ENCODE data around the gene P2RX1. TPM values are rescaled to one million over a fixed set of nuclear protein-coding genes. Genes with fewer than 3 reads are reported as not detected.

The P2RX1 gene
- total RNA-seq, 1 donor from 2014 or later: not detected

DNA sequence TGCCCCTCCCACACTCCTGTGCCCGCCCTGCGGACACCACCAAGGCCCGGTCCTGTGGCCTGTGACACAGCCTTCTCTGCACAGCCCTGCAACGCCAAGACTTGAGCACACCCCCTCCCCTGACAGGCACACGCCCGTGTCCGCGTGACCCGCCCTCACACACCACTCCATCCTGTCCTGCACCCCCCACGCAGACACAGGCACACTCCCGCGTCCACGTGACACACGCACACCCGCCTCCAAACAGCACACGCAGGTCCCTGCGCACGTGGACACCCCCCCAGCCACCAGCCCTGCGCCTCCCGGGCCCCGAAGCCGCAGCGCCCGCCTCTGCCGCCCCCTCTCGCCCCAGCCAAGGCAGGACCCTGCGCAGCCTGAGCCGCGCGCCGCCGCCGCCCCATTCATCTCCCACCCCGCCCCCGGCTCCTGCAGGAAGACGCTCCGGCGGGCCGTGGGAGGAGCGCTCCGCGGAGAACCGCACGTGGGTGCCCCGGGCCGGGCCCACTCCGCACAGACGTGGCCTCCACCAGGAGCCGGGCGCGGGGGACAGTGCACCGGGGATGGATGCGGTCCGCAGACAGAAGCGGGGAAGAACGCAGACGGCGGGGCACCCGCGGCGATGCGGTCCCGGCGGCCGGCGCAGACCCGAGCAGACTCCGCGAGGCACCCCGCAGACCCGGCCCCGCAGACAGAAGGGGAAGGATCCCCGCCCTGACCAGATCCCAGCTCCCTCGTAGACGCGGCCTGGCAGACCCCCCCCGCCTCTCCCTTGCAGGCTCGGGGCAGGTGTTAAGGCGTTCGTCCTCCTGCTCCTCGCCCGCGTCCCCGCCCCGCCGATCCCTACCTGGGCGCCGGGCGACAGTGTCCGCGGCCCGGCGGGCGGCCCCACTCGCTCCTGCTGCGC lies 23.9 kb downstream of the P2RX1 start:
- H3K4me3 Mint-ChIP-seq (ENCODE audit: unreplicated experiment): peak overlapping the region; percentile 77
- H3K9me3 Mint-ChIP-seq (ENCODE audit: unreplicated experiment): no peaks in the 10 kb centered on the region
- H3K27me3 Mint-ChIP-seq (ENCODE audit: unreplicated experiment): peaks cover 20% of the 10 kb centered on the region
- peak; percentile 58 for DNase-seq (ENCODE audit: low spot score)
- peaks cover 11% of the 10 kb centered on the region for H3K36me3 Mint-ChIP-seq (ENCODE audit: low read depth, unreplicated experiment)
- H3K27ac Mint-ChIP-seq (ENCODE audit: unreplicated experiment): no peak overlapping the region
- TF ChIP-seq, protein P1, sequence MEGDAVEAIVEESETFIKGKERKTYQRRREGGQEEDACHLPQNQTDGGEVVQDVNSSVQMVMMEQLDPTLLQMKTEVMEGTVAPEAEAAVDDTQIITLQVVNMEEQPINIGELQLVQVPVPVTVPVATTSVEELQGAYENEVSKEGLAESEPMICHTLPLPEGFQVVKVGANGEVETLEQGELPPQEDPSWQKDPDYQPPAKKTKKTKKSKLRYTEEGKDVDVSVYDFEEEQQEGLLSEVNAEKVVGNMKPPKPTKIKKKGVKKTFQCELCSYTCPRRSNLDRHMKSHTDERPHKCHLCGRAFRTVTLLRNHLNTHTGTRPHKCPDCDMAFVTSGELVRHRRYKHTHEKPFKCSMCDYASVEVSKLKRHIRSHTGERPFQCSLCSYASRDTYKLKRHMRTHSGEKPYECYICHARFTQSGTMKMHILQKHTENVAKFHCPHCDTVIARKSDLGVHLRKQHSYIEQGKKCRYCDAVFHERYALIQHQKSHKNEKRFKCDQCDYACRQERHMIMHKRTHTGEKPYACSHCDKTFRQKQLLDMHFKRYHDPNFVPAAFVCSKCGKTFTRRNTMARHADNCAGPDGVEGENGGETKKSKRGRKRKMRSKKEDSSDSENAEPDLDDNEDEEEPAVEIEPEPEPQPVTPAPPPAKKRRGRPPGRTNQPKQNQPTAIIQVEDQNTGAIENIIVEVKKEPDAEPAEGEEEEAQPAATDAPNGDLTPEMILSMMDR (IDR thresholded peaks at IDR 0.05; ENCODE audit: unreplicated experiment): no peak
- H3K4me1 Mint-ChIP-seq (ENCODE audit: unreplicated experiment): peaks cover 33% of the 10 kb centered on the region

DNA sequence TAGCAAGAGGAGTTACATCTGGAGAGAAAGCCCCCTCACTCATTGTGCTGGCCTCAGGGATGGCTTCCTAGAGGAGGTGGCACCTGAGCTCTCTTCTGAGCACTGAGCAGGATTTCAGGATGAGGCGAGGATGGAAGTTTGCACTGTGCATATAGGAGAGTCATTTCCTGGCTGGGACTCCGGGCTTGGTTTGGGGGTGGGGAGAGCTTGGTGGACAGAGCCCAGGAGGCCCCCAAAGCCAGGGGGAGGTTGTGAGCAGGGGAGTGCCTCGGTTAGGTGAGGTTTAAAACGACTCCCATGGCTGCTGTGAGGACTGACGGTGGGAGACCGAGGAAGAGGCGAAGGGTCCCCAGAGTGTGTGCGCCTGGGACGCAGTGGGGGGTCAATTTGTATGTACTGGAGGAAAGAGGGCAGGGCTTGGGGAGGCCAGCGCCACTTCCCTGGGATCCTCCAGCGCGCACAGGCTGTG lies 24.6 kb downstream of the P2RX1 start:
- no peak overlapping the region for H3K27ac Mint-ChIP-seq (ENCODE audit: unreplicated experiment)
- peaks cover 19% of the 10 kb centered on the region for H3K27me3 Mint-ChIP-seq (ENCODE audit: unreplicated experiment)

DNA sequence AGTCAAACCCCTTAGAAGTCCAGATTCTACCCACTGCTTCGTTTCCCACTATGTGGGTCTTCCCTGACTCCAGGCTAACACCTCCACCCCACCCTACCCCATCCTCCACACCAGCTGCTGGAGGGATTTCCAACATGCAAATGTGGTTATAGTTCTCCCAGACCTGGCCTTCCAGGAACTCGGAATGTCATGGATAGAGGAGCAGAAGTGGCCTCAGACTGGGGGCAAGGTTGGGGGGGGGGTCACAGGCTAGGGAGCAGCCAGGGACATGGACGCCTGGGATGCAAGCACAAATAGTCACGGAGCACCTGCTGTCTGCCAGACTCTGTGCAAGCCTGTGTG lies 25.4 kb downstream of the P2RX1 start:
- peaks cover 11% of the 10 kb centered on the region for H3K36me3 Mint-ChIP-seq (ENCODE audit: low read depth, unreplicated experiment)

More for the DNA sequence above, 24.6 kb downstream of the P2RX1 start:
- H3K36me3 Mint-ChIP-seq (ENCODE audit: low read depth, unreplicated experiment): peaks cover 11% of the 10 kb centered on the region
- peaks cover 40% of the 10 kb centered on the region for H3K4me1 Mint-ChIP-seq (ENCODE audit: unreplicated experiment)
- peak overlapping the region; percentile 77 for H3K4me3 Mint-ChIP-seq (ENCODE audit: unreplicated experiment)
- TF ChIP-seq, protein P1 (IDR thresholded peaks at IDR 0.05; ENCODE audit: unreplicated experiment): no peak
- H3K9me3 Mint-ChIP-seq (ENCODE audit: unreplicated experiment): no peaks in the 10 kb centered on the region
- no peak for DNase-seq (ENCODE audit: low spot score)

DNA sequence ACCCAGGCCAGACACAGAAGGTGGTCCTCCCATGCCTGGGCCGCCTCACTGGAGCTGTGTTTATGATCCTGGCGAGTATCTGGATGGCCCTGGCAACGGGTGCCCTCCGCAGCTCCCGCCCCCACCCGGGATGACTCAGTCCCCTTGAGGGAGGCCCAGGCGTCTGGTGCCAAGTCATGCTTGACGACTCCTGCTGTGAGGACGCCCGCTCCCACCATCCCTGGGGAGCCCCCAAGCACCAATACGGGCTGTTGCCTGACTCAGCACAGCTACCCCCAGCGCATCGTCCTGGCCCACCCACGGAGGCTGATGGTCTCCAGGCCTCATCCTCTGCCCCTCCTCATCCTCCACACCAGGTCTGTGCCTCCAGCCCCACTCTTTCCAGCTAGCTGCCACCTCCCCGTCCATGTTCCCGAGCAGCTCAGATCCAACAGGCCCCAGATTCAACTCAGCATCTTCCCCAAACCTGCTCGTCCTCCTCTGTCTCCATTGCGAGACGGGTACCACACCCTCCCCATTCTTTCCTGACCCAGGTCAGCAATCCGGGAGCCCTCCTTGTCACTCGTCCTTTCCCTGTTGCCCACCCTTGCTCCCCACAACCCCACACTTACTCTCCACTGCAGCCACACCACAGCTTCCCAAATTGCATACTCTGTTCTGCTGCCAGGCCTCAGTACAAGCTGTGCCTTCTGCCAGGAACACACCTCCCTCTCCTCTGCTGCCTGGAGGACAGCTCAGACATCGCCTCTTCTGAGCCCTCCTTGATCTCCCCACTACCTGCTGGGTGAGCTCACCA lies 26.0 kb downstream of the P2RX1 start:
- peaks cover 22% of the 10 kb centered on the region for H3K27me3 Mint-ChIP-seq (ENCODE audit: unreplicated experiment)
- no peak overlapping the region for H3K27ac Mint-ChIP-seq (ENCODE audit: unreplicated experiment)
- no peak for DNase-seq (ENCODE audit: low spot score)
- H3K4me3 Mint-ChIP-seq (ENCODE audit: unreplicated experiment): no peak overlapping the region
- peaks cover 11% of the 10 kb centered on the region for H3K36me3 Mint-ChIP-seq (ENCODE audit: low read depth, unreplicated experiment)
- TF ChIP-seq, protein P1 (IDR thresholded peaks at IDR 0.05; ENCODE audit: unreplicated experiment): no peak
- H3K9me3 Mint-ChIP-seq (ENCODE audit: unreplicated experiment): no peaks in the 10 kb centered on the region
- peaks cover 46% of the 10 kb centered on the region for H3K4me1 Mint-ChIP-seq (ENCODE audit: unreplicated experiment)

More for the DNA sequence above, 25.4 kb downstream of the P2RX1 start:
- Mint-ChIP-seq H3K4me3 (ENCODE audit: unreplicated experiment) (peak overlapping the region; percentile 77), H3K9me3 (ENCODE audit: unreplicated experiment) (no peaks in the 10 kb centered on the region), H3K4me1 (ENCODE audit: unreplicated experiment) (peaks cover 47% of the 10 kb centered on the region), H3K27ac (ENCODE audit: unreplicated experiment) (no peak overlapping the region), H3K27me3 (ENCODE audit: unreplicated experiment) (peaks cover 22% of the 10 kb centered on the region)
- no peak for DNase-seq (ENCODE audit: low spot score)
- TF ChIP-seq, protein P1 (IDR thresholded peaks at IDR 0.05; ENCODE audit: unreplicated experiment): no peak

Data from endothelial cell (in vitro differentiated cells).